PFSK-1 (cell line): ENCODE results near the gene ADD1.

Source experiments
- FOXP2 ChIP-seq: optimal IDR thresholded peaks from 2 replicates; pipeline ENCODE3; 2011; ENCODE audit warnings: borderline replicate concordance, control low read depth, inconsistent platforms; ENCODE audit not compliant: insufficient read depth; ENCODE audit errors: extremely low read length, extremely low read depth
- POLR2AphosphoS5 ChIP-seq: IDR thresholded peaks from 2 replicates; pipeline ENCODE4 v1.6.1; 2012; ENCODE audit warnings: low read depth, mild to moderate bottlenecking, control low read depth, low read length, moderate library complexity
- SIN3A ChIP-seq: IDR thresholded peaks from 2 replicates; pipeline ENCODE4 v1.6.1; 2012; ENCODE audit warnings: mild to moderate bottlenecking, low read length, moderate library complexity, borderline replicate concordance; ENCODE audit not compliant: insufficient read depth
- TAF1 ChIP-seq: IDR thresholded peaks from 2 replicates; pipeline ENCODE4 v1.6.1; 2012; ENCODE audit warnings: low read length, control low read depth, borderline replicate concordance; ENCODE audit not compliant: insufficient read depth
- TF ChIP-seq, protein P1 (sequence below), 2 experiments: IDR thresholded peaks; 2 replicates each; pipeline versions ENCODE4 v1.6.1 to v1.8.0; 2011 to 2012; ENCODE audit warnings: low read depth in 2 of 2, low read length in 2 of 2, control low read depth in 1 of 2, inconsistent platforms in 1 of 2, mild to moderate bottlenecking in 1 of 2, moderate library complexity in 1 of 2; ENCODE audit not compliant: insufficient read depth in 1 of 2

ADD1 gene

GRCh38 chr4:2911868-2912267 is 68.2 kb downstream of the ADD1 start:
- no peak for TF ChIP-seq FOXP2
- no peak for TF ChIP-seq POLR2AphosphoS5
- no peak for TF ChIP-seq SIN3A

DNA sequence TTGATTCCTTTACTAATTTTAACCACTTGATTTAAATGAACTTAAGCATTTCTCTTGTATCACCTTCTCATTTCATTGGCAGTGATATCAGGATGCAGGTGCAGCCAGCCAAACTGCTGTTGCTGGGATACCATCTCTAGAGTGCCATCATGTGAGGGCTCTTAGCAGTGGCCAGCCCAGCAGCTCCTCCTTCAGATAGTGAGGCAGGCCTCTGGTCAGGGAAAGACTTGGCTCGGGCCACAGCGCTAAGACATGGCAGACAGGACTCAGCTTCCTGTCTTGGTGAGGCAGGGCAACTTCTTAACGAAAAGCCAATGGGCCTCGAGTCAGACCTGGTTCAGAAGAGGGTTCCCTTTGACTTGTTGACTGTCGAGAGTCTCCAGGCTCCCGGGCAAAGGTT is 69.5 kb downstream of the ADD1 start:
- TF ChIP-seq POLR2AphosphoS5 (no peak), FOXP2 (no peak), SIN3A (no peak), TAF1 (no peak)
- TF ChIP-seq, protein P1, sequence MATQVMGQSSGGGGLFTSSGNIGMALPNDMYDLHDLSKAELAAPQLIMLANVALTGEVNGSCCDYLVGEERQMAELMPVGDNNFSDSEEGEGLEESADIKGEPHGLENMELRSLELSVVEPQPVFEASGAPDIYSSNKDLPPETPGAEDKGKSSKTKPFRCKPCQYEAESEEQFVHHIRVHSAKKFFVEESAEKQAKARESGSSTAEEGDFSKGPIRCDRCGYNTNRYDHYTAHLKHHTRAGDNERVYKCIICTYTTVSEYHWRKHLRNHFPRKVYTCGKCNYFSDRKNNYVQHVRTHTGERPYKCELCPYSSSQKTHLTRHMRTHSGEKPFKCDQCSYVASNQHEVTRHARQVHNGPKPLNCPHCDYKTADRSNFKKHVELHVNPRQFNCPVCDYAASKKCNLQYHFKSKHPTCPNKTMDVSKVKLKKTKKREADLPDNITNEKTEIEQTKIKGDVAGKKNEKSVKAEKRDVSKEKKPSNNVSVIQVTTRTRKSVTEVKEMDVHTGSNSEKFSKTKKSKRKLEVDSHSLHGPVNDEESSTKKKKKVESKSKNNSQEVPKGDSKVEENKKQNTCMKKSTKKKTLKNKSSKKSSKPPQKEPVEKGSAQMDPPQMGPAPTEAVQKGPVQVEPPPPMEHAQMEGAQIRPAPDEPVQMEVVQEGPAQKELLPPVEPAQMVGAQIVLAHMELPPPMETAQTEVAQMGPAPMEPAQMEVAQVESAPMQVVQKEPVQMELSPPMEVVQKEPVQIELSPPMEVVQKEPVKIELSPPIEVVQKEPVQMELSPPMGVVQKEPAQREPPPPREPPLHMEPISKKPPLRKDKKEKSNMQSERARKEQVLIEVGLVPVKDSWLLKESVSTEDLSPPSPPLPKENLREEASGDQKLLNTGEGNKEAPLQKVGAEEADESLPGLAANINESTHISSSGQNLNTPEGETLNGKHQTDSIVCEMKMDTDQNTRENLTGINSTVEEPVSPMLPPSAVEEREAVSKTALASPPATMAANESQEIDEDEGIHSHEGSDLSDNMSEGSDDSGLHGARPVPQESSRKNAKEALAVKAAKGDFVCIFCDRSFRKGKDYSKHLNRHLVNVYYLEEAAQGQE (IDR thresholded peaks at IDR 0.05; ENCODE audit: insufficient read depth in 1 of 2, low read depth in 2 of 2, low read length in 2 of 2) = no peak

DNA sequence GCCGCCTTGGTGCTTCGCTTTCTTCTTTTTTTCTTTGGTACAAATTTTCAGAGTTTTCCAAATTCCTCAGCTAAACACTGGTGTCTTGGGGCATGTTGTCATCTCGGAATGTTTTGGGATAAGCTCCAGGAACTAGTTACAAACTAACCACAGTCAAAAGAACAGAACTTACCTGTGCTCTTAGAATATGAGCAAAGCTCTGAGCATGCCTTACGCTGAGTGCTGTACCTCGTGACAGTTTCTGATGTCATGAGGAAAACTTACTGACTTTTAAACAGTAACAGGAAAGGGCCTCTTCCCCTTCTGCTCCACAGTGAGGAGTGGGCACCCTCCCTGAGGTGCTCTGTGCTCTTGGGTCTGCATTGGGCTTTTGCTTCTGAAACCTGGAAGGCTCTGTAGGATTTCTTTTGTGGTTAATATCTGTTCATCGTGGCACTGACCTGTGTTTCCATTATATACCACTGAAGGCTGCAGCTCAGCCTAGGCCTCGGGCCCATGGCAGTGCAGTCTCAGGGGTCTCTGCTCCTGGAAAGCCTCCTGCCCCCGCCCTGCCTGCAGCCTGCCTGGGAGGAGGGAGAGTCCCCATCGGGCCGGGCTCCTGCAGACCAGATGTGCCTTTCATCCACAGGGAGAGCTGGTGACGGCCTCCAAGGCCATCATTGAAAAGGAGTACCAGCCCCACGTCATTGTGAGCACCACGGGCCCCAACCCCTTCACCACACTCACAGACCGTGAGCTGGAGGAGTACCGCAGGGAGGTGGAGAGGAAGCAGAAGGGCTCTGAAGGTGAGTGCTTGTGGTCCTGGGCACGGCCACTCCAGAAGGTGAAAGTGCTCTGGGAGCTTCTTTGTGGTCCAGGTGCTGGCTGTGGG is 70.8 kb downstream of the ADD1 start:
- TF ChIP-seq, protein P1 (IDR thresholded peaks at IDR 0.05; ENCODE audit: insufficient read depth in 1 of 2, low read depth in 2 of 2, low read length in 2 of 2) = no peak

DNA sequence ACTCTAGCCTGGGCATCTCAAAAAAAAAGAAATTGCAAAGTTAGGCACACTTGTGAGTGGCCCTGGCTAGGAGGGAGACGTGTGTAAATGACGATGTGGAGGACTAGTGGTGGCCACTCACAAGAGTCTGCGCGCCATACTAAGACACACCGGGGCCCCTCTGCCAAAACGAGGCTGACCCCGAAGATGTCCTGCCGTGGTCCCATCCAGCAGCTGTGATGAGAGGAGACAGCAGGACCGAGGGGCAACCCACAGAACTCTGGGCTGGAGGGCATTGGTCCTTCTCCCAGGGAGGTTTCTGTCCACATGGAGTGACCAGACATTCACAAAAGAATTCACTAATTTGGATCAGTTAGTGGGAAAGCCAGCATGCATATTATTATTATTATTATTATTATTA is 72.1 kb downstream of the ADD1 start:
- TF ChIP-seq, protein P1 (IDR thresholded peaks at IDR 0.05; ENCODE audit: insufficient read depth in 1 of 2, low read depth in 2 of 2, low read length in 2 of 2) = no peak
- TF ChIP-seq SIN3A (no peak), POLR2AphosphoS5 (no peak), TAF1 (no peak), FOXP2 (no peak)

DNA sequence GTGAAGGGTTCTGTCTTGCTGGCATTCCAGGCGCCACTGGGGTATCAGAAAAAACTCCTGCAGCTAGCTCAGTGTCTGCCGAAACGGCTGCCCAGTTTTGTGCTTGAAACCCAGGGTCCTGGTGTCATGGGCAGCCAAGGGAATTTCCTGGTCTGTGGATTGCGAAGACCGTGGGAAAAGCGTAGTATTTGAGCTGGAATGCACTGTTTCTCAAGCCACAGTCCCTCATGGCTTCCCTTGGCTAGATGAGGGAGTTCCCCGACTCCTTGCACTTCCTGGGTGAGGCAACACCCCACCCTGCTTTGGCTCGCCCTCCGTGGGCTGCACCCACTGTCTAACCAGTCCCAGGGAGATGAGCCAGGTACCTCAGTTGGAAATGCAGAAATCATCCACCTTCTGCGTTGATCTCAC is 79.5 kb downstream of the ADD1 start:
- TF ChIP-seq POLR2AphosphoS5 (no peak), FOXP2 (no peak), SIN3A (no peak), TAF1 (no peak)
- TF ChIP-seq, protein P1 (IDR thresholded peaks at IDR 0.05; ENCODE audit: insufficient read depth in 1 of 2, low read depth in 2 of 2, low read length in 2 of 2) = no peak
